Duodenal mucosa (tissue), 2 donors: ENCODE measurements around the gene ALDH4A1.

Source experiments
- H3K27ac ChIP-seq: one replicate; pipeline ENCODE4 v1.7.0; 2013; ENCODE audit warnings: low read depth, low read length
- H3K27me3 ChIP-seq, 2 donors: one replicate each; pipeline ENCODE4 v1.7.0; 2013; ENCODE audit warnings: low read length in 2 of 2, control low read depth in 1 of 2; ENCODE audit not compliant: insufficient read depth in 2 of 2, control insufficient read depth in 1 of 2
- H3K36me3 ChIP-seq, 2 donors: one replicate each; pipeline ENCODE4 v1.7.0; 2013; ENCODE audit warnings: low read length in 2 of 2, control low read depth in 1 of 2; ENCODE audit not compliant: insufficient read depth in 2 of 2, control insufficient read depth in 1 of 2
- H3K4me1 ChIP-seq, 2 donors: one replicate each; pipeline ENCODE4 v1.7.0; 2013; ENCODE audit warnings: low read length in 2 of 2, control low read depth in 1 of 2; ENCODE audit not compliant: insufficient read depth in 2 of 2, control insufficient read depth in 1 of 2
- H3K4me3 ChIP-seq, 2 donors: one replicate each; pipeline ENCODE4 v1.7.0; 2013; ENCODE audit warnings: low read length in 2 of 2, low read depth in 1 of 2
- H3K9ac ChIP-seq, 2 donors: one replicate each; pipeline ENCODE4 v1.7.0; 2013; ENCODE audit warnings: low read length in 2 of 2, low read depth in 1 of 2
- H3K9me3 ChIP-seq, 2 donors: one replicate each; pipeline ENCODE4 v1.7.0; 2013; ENCODE audit warnings: low read length in 2 of 2, control low read depth in 1 of 2; ENCODE audit not compliant: control insufficient read depth in 1 of 2

ALDH4A1 gene

DNA sequence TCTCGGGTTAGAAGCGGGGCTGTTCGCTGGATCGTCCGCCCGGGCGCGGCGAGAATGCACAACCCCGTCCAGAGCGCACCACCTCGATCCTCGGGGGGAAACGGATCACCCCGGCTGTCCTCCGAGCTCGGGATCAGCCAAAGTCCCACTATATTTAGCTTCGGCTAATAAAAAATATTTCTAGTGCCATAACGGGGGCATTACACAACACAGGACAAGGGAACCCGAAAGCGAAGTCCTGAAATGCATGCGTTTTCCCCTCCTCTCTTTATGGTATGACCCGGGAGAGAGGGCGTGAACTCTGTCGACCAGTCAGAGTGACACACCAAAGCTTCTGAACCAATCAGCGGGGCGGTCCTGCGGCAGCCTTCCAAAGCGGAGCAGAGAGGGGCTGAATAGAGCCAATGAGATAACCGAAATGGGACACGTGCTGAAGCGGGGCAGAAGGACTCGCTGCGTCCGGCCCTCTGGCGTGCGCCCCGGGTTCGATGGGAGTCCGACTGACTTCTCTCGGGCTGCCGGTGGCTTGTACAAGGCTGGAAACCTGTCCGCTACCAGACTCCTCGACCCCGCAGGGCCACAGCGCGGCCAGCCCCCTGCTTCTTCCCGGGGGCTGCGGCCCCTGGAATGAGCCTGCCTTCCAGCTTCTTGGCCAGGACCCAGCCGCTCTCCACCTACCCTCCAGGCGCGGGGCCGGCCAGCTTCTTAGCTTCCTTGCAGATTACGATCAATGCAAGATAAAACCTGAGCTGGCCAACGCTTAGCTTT lies at the start of gene ALDH4A1:
Gene ALDH4A1 (minus strand): TSS at position 33 of the 768 bp plus-strand sequence. CDS start 32 bp downstream, at position 1.
- no peaks in the 10 kb centered on the region for H3K27me3 ChIP-seq
- H3K4me3 ChIP-seq, result peak within 1 kb of the TSS; percentile 76 to 81
- peak within 1 kb of the TSS; percentile 52 to 75 for H3K9ac ChIP-seq
- peak within 1 kb of the TSS; percentile 68 for H3K27ac ChIP-seq
- H3K4me1 ChIP-seq, result peaks cover 8 to 10% of the 10 kb centered on the region in 2 donors
- no peaks in the 10 kb centered on the region for H3K9me3 ChIP-seq
- peaks cover 0 to under 1% of the 10 kb centered on the region in 2 donors for H3K36me3 ChIP-seq

- Histone ChIP-seq H3K9ac (peak overlapping the region; percentile 39 to 43), H3K36me3 (no peaks in the 10 kb centered on the region), H3K9me3 (no peaks in the 10 kb centered on the region), H3K27ac (peak overlapping the region; percentile 78), H3K4me1 (peaks cover 36 to 70% of the 10 kb centered on the region in 2 donors), H3K4me3 (peak overlapping the region; percentile 32 to 50), H3K27me3 (peaks cover 0 to 4% of the 10 kb centered on the region in 2 donors)
Measured at GRCh38 chr1:18951818-18952391, 49.5 kb upstream of the ALDH4A1 start.

- H3K36me3 ChIP-seq, result no peaks in the 10 kb centered on the region
- peak overlapping the region; percentile 78 for H3K27ac ChIP-seq
- H3K27me3 ChIP-seq, result peaks cover 0 to 4% of the 10 kb centered on the region in 2 donors
- peak overlapping the region; percentile 40 to 50 for H3K4me3 ChIP-seq
- H3K9ac ChIP-seq, result peak overlapping the region; percentile 39 to 43
- peaks cover 38 to 71% of the 10 kb centered on the region in 2 donors for H3K4me1 ChIP-seq
- no peaks in the 10 kb centered on the region for H3K9me3 ChIP-seq
Measured at GRCh38 chr1:18951416-18951815, 49.1 kb upstream of the ALDH4A1 start.

DNA sequence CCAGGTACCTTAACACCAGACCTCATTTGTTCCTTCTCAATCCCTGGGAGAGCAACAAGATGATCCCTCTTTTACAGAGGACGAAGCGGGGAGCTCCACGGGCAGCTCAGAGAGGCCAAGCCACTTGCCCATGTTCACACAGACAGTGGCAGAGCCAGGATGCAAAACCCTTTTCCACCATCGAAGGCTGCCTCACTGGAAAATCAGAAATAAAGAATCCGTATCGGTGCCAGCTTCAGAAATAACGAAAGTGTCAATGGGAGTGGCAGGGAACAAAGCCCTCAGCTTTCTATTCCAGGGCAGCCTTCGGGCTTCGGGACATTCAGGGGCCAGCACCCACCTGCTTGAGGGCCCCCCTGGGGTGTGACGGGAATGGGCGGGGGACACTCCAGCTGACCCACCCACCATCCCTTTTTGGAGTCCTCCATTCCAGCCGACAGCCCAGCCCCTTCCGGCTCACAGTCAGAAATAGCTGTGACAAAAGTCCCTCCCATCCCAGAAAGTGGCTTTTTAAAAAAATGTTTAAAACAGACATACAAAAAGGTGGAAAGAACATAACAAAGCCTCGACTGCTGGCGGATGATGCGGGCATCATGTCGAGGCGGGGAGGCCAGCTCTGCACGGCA lies 48.2 kb upstream of the ALDH4A1 start:
- peak overlapping the region; percentile 39 to 69 for H3K9ac ChIP-seq
- H3K27ac ChIP-seq, result peak overlapping the region; percentile 78
- H3K27me3 ChIP-seq, result peaks cover 0 to 4% of the 10 kb centered on the region in 2 donors
- H3K4me3 ChIP-seq, result peak overlapping the region; percentile 50 to 60
- peaks cover 39 to 77% of the 10 kb centered on the region in 2 donors for H3K4me1 ChIP-seq
- no peaks in the 10 kb centered on the region for H3K9me3 ChIP-seq
- no peaks in the 10 kb centered on the region for H3K36me3 ChIP-seq

GRCh38 chr1:18949686-18950400 lies 47.5 kb upstream of the ALDH4A1 start:
- Histone ChIP-seq H3K9ac (peak overlapping the region; percentile 39 to 69), H3K36me3 (no peaks in the 10 kb centered on the region), H3K27me3 (peaks cover 0 to 4% of the 10 kb centered on the region in 2 donors), H3K4me1 (peaks cover 46 to 77% of the 10 kb centered on the region in 2 donors), H3K4me3 (peak overlapping the region; percentile 50 to 60), H3K9me3 (no peaks in the 10 kb centered on the region), H3K27ac (peak overlapping the region; percentile 78)

GRCh38 chr1:18948913-18949685 lies 46.7 kb upstream of the ALDH4A1 start:
- no peaks in the 10 kb centered on the region for H3K27me3 ChIP-seq
- peak overlapping the region in 1 of 2 donors; percentile 15 for H3K9ac ChIP-seq
- no peaks in the 10 kb centered on the region for H3K36me3 ChIP-seq
- H3K4me1 ChIP-seq, result peaks cover 48 to 75% of the 10 kb centered on the region in 2 donors
- no peaks in the 10 kb centered on the region for H3K9me3 ChIP-seq
- peak overlapping the region; percentile 22 for H3K27ac ChIP-seq
- H3K4me3 ChIP-seq, result peak overlapping the region; percentile 46 to 60

- Histone ChIP-seq H3K36me3 (no peaks in the 10 kb centered on the region), H3K9me3 (no peaks in the 10 kb centered on the region), H3K27me3 (no peaks in the 10 kb centered on the region), H3K4me1 (peaks cover 46 to 71% of the 10 kb centered on the region in 2 donors), H3K27ac (no peak overlapping the region), H3K4me3 (no peak overlapping the region), H3K9ac (no peak overlapping the region)
Measured at GRCh38 chr1:18948048-18948912, 45.9 kb upstream of the ALDH4A1 start.

- Histone ChIP-seq H3K9me3 (no peaks in the 10 kb centered on the region), H3K27me3 (no peaks in the 10 kb centered on the region), H3K36me3 (no peaks in the 10 kb centered on the region), H3K9ac (no peak overlapping the region), H3K27ac (no peak overlapping the region), H3K4me1 (peaks cover 46 to 68% of the 10 kb centered on the region in 2 donors), H3K4me3 (no peak overlapping the region)
Measured at GRCh38 chr1:18947570-18947969, 45.2 kb upstream of the ALDH4A1 start.
